GM10248 (cell line): Measurements from ENCODE around the gene CCDC73.

Experiments
- CTCF ChIA-PET: fragments of 300-600 bp; sonication (Branson Sonifier 250); formaldehyde crosslinking; extraction: SDS; loops from one replicate; lab custom pipeline; 2021; ENCODE audit warnings: antibody characterized with exemption; lab: Yijun Ruan, JAX
- POLR2A ChIA-PET: fragments of 350-650 bp; sonication (Branson Sonifier 250); formaldehyde crosslinking; extraction: SDS; loops from one replicate; lab custom pipeline; 2020; ENCODE audit warnings: antibody characterized with exemption; lab: Yijun Ruan, JAX
- DNase-seq: peaks from one replicate; pipeline ENCODE4 v3.0.0; 2012; ENCODE audit errors: extremely low spot score
- TF ChIP-seq, protein P1 (sequence below): IDR thresholded peaks from 2 replicates; pipeline ENCODE4 v1.5.1; 2012; ENCODE audit warnings: mild to moderate bottlenecking, low read depth; ENCODE audit errors: extremely low read depth, missing control alignments, control extremely low read depth

The CCDC73 gene

GRCh38 chr11:32833921-32834320 lies 39.5 kb upstream of the CCDC73 start:
- POLR2A ChIA-PET, result interaction anchor here (1.5 kb wide), 1 partner anchor 59 kb away, joined by 4 read pairs; the partner anchor contains the start of gene QSER1
- CTCF ChIA-PET, result interaction anchor here (0.8 to 3.4 kb wide), 3 partner anchors 8 to 233 kb away, joined by 3 to 14 read pairs (median 7); no protein-coding TSS in a partner anchor
- TF ChIP-seq, protein P1, sequence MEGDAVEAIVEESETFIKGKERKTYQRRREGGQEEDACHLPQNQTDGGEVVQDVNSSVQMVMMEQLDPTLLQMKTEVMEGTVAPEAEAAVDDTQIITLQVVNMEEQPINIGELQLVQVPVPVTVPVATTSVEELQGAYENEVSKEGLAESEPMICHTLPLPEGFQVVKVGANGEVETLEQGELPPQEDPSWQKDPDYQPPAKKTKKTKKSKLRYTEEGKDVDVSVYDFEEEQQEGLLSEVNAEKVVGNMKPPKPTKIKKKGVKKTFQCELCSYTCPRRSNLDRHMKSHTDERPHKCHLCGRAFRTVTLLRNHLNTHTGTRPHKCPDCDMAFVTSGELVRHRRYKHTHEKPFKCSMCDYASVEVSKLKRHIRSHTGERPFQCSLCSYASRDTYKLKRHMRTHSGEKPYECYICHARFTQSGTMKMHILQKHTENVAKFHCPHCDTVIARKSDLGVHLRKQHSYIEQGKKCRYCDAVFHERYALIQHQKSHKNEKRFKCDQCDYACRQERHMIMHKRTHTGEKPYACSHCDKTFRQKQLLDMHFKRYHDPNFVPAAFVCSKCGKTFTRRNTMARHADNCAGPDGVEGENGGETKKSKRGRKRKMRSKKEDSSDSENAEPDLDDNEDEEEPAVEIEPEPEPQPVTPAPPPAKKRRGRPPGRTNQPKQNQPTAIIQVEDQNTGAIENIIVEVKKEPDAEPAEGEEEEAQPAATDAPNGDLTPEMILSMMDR, result no peak
- no peak for DNase-seq

- no peak for DNase-seq
- TF ChIP-seq, protein P1, result no peak
- ChIA-PET CTCF (interaction anchor here (0.8 to 3.4 kb wide), 5 partner anchors 10 to 28 kb away, joined by 3 to 14 read pairs (median 4); no protein-coding TSS in a partner anchor), POLR2A (no interaction called here)
These were observed 36.8 kb upstream of the CCDC73 start for GRCh38 chr11:32831221-32831620.

- TF ChIP-seq, protein P1, result no peak
- POLR2A ChIA-PET, result no interaction called here
- no peak for DNase-seq
- CTCF ChIA-PET, result interaction anchor here (0.8 to 3.4 kb wide), 5 partner anchors 9 to 28 kb away, joined by 3 to 14 read pairs (median 4); no protein-coding TSS in a partner anchor
These were observed 36.3 kb upstream of the CCDC73 start for GRCh38 chr11:32830796-32831195.

- DNase-seq, result no peak
- TF ChIP-seq, protein P1, result no peak
- ChIA-PET POLR2A (no interaction called here), CTCF (interaction anchor here (0.9 to 1.7 kb wide), 3 partner anchors 11 to 65 kb away, joined by 3 to 4 read pairs (median 4); no protein-coding TSS in a partner anchor)
These were observed 35.9 kb upstream of the CCDC73 start for GRCh38 chr11:32830413-32830738.

DNA sequence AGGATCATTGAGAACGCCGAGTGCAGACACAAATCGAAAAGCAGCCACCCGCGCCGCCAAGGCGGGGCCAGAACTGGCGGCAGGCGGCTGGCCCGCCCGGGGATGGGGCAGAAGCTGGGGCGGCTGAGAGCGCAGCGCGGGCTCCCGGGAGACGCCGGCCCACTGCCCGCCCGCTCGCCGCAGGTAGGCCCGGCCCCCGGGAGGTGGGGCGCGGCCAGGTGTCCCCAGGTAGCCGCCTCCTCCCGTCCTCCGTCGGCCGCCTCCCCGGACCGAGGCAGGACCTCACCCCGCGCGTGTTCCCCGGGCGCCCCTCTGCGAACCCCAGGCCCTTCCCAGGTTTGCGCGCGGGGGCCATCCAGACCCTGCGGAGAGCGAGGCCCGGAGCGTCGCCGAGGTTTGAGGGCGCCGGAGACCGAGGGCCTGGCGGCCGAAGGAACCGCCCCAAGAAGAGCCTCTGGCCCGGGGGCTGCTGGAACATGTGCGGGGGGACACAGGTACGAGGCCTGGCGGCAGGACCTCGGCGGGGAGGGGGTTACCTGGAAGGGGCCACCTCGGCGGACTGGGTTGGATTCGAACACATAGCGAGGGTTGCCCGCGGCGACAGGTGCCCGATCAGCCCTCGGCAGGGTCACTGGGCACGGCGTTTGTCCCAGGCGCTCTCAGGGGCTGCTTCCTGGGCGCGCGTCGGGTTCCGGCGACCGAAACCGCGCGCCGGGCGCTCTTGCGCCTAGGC lies 35.4 kb upstream of the CCDC73 start, which contains the start of gene PRRG4:
TSS of gene PRRG4 (plus strand) at position 248 of the 733 bp plus-strand sequence. CDS start 603 bp downstream, outside the sequence.
- peak; percentile 80 for DNase-seq
- CTCF ChIA-PET, result interaction anchor here (0.9 kb wide), 1 partner anchor 65 kb away, joined by 3 read pairs; no protein-coding TSS in a partner anchor
- POLR2A ChIA-PET, result no interaction called here
- TF ChIP-seq, protein P1, result no peak

- POLR2A ChIA-PET, result no interaction called here
- peak; percentile 57 for DNase-seq
These were observed 34.8 kb upstream of the CCDC73 start for GRCh38 chr11:32829157-32829679.

More at GRCh38 chr11:32829157-32829679, 34.8 kb upstream of the CCDC73 start:
- CTCF ChIA-PET, result interaction anchor here (0.9 to 1.4 kb wide), 2 partner anchors 20 to 66 kb away, joined by 3 to 7 read pairs; no protein-coding TSS in a partner anchor
- TF ChIP-seq, protein P1, result no peak
